ENCODE measurements around the gene ENTPD8. TPM values are rescaled to one million over a fixed set of nuclear protein-coding genes. Genes with fewer than 3 reads are reported as not detected.

The ENTPD8 gene
- total and polyA plus RNA-seq, 4 donors: 0.08 to 0.45 (median 0.21) TPM

DNA sequence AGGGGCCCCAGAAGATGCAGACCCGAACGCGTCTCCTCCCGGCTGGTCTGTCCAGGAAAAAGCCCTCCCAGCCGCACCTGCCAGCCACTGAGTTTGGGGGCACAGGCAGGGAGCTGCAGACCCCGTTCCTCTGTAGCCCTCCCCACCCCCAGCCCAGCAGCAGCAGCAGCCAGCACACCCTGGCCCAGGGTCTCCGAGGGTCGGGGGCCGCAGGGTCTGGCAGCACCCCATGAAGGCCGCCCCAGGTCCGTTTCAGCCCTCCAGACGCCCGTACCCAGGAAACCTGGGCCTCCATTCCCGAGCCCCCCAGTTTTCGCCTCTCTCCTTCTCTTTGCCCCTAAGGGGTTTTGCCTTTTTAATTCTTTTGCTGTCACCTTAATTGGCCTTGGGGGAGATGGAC lies 37.9 kb downstream of the ENTPD8 start:
- no peaks in the 10 kb centered on the region for H3K9me3 ChIP-seq (ENCODE audit: control insufficient read depth in 4 of 4, insufficient read depth in 3 of 4, low read length in 3 of 4)
- 97 to 98% methylated on average over 12 to 15 of the region's 15 CpGs for WGBS, 2 donors
- H3K27ac ChIP-seq (ENCODE audit: low read depth in 1 of 2, low read length in 1 of 2): no peak overlapping the region
- peaks cover 0 to 9% (median 0%) of the 10 kb centered on the region in 5 donors for H3K4me1 ChIP-seq (ENCODE audit: control insufficient read depth in 5 of 5, insufficient read depth in 5 of 5, low read length in 5 of 5)
- H3K9ac ChIP-seq (ENCODE audit: insufficient read depth in 1 of 2, low read length in 2 of 2): no peak overlapping the region
- TF ChIP-seq, protein P1, sequence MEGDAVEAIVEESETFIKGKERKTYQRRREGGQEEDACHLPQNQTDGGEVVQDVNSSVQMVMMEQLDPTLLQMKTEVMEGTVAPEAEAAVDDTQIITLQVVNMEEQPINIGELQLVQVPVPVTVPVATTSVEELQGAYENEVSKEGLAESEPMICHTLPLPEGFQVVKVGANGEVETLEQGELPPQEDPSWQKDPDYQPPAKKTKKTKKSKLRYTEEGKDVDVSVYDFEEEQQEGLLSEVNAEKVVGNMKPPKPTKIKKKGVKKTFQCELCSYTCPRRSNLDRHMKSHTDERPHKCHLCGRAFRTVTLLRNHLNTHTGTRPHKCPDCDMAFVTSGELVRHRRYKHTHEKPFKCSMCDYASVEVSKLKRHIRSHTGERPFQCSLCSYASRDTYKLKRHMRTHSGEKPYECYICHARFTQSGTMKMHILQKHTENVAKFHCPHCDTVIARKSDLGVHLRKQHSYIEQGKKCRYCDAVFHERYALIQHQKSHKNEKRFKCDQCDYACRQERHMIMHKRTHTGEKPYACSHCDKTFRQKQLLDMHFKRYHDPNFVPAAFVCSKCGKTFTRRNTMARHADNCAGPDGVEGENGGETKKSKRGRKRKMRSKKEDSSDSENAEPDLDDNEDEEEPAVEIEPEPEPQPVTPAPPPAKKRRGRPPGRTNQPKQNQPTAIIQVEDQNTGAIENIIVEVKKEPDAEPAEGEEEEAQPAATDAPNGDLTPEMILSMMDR (IDR thresholded peaks at IDR 0.05; ENCODE audit: control extremely low read depth, extremely low read depth): no peak
- ATAC-seq (ENCODE audit: insufficient read depth, low FRiP score) (no peak), DNase-seq (no peak)
- no peaks in the 10 kb centered on the region for H3K27me3 ChIP-seq (ENCODE audit: control insufficient read depth in 3 of 3, insufficient read depth in 3 of 3, low read length in 2 of 3)
- no peak overlapping the region for H3K4me3 ChIP-seq
- H3K36me3 ChIP-seq (ENCODE audit: control insufficient read depth in 4 of 4, insufficient read depth in 4 of 4, low read length in 4 of 4): no peaks in the 10 kb centered on the region

DNA sequence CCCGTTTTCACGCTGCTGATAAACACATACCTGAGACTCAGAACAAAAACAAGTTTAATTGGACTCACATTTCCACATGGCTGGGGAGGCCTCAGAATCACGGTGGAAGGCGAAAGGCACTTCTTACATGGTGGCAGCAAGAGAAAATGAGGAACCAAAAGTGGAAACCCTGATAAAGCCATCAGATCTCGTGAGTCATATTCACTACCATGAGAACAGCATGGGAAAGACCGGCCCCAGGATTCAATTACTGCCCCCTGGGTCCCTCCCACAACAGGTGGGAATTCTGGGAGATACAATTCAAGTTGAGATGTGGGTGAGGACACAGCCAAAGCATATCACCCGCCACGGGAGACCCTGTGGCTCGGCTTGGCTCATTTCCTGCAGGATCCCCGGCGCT lies 38.4 kb downstream of the ENTPD8 start:
- no peak for DNase-seq
- Histone ChIP-seq H3K9ac (ENCODE audit: insufficient read depth in 1 of 2, low read length in 2 of 2) (no peak overlapping the region), H3K4me1 (ENCODE audit: control insufficient read depth in 5 of 5, insufficient read depth in 5 of 5, low read length in 5 of 5) (peaks cover 0 to 7% (median 0%) of the 10 kb centered on the region in 5 donors), H3K4me3 (no peak overlapping the region), H3K9me3 (ENCODE audit: control insufficient read depth in 4 of 4, insufficient read depth in 3 of 4, low read length in 3 of 4) (peaks cover 0 to under 1% (median 0%) of the 10 kb centered on the region in 4 donors), H3K27ac (ENCODE audit: low read depth in 1 of 2, low read length in 1 of 2) (no peak overlapping the region), H3K27me3 (ENCODE audit: control insufficient read depth in 3 of 3, insufficient read depth in 3 of 3, low read length in 2 of 3) (no peaks in the 10 kb centered on the region), H3K36me3 (ENCODE audit: control insufficient read depth in 4 of 4, insufficient read depth in 4 of 4, low read length in 4 of 4) (peaks cover 0 to 4% (median 0%) of the 10 kb centered on the region in 4 donors)
- WGBS, 2 donors: 88 to 90% methylated on average over 11 of the region's 11 CpGs
- TF ChIP-seq, protein P1 (IDR thresholded peaks at IDR 0.05; ENCODE audit: control extremely low read depth, extremely low read depth): no peak
- no peak for ATAC-seq (ENCODE audit: insufficient read depth, low FRiP score)

DNA sequence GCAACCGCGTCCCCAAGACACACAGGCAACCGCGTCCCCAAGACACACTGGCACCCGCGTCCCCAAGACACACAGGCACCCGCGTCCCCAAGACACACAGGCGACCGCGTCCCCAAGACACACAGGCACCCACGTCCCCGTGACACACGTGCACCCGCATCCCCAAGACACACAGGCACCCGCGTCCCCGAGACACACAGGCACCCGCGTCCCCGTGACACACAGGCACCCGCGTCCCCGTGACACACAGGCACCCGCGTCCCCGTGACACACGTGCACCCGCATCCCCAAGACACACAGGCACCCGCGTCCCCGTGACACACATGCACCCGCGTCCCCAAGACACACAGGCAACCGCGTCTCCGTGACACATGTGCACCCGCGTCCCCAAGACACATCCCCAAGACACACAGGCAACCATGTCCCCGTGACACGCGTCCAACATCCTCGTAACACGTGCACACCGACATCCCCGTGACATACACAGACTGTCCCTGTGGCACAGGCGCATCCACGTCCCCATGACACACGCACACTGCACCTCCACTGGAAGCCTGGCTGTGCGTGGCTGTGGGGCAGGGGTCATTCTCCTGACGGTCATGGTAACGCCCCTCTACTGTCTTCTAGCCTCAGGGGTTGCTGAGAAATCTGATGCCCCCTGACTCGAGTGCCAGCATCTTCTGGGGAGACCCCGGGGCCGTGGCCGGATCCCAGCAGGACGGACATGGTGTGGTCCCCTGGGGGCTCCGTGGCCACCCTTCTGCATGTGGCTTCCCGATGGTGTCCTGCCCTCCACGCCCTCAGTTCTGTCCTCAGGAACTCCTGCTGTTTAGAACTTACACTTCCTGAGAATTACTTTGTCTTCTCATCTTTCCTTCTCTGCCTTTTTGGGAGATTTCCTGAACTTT lies 42.3 kb downstream of the ENTPD8 start:
- peaks cover 0 to 4% (median 0%) of the 10 kb centered on the region in 4 donors for H3K9me3 ChIP-seq (ENCODE audit: control insufficient read depth in 4 of 4, insufficient read depth in 3 of 4, low read length in 3 of 4)
- WGBS, 2 donors: 95 to 96% methylated on average over 59 to 60 of the region's 60 CpGs
- TF ChIP-seq, protein P1 (IDR thresholded peaks at IDR 0.05; ENCODE audit: control extremely low read depth, extremely low read depth): no peak
- no peak for ATAC-seq (ENCODE audit: insufficient read depth, low FRiP score)
- peaks cover 0 to 3% (median 0%) of the 10 kb centered on the region in 5 donors for H3K4me1 ChIP-seq (ENCODE audit: control insufficient read depth in 5 of 5, insufficient read depth in 5 of 5, low read length in 5 of 5)
- H3K9ac ChIP-seq (ENCODE audit: insufficient read depth in 1 of 2, low read length in 2 of 2): no peak overlapping the region
- no peak overlapping the region for H3K4me3 ChIP-seq
- peaks cover 0 to 12% (median 5%) of the 10 kb centered on the region in 4 donors for H3K36me3 ChIP-seq (ENCODE audit: control insufficient read depth in 4 of 4, insufficient read depth in 4 of 4, low read length in 4 of 4)
- no peak overlapping the region for H3K27ac ChIP-seq (ENCODE audit: low read depth in 1 of 2, low read length in 1 of 2)
- DNase-seq: no peak
- no peaks in the 10 kb centered on the region for H3K27me3 ChIP-seq (ENCODE audit: control insufficient read depth in 3 of 3, insufficient read depth in 3 of 3, low read length in 2 of 3)

All from lung (tissue), 12 donors.